Loucy (cell line): ENCODE measurements around the gene ZNF384.

ENCODE experiments used
- H2AFZ ChIP-seq: fragments of 200-600 bp; sonication (generic); 2 replicates; pipeline ENCODE4 v1.6.0; 2016; ENCODE audit warnings: antibody characterized with exemption, mild to moderate bottlenecking, low read length, moderate library complexity
- H3F3A ChIP-seq: fragments of 200-600 bp; 2 replicates; pipeline ENCODE4 v1.6.0; 2016; ENCODE audit warnings: antibody characterized with exemption, low read depth, mild to moderate bottlenecking
- H3K27me3 ChIP-seq: fragments of 200-600 bp; sonication (generic); 2 replicates; pipeline ENCODE4 v1.6.1; 2014; ENCODE audit warnings: low read length, mild to moderate bottlenecking; ENCODE audit not compliant: insufficient read depth, poor library complexity, severe bottlenecking
- H3K36me3 ChIP-seq: fragments of 200-600 bp; sonication (generic); 2 replicates; pipeline ENCODE4 v1.6.1; 2016; ENCODE audit warnings: low read length; ENCODE audit not compliant: insufficient read depth
- H3K4me1 ChIP-seq: fragments of 200-600 bp; sonication (generic); 2 replicates; pipeline ENCODE4 v1.5.1; 2014; ENCODE audit warnings: low read length, mild to moderate bottlenecking; ENCODE audit not compliant: insufficient read depth, poor library complexity, severe bottlenecking
- H3K4me2 ChIP-seq: fragments of 200-600 bp; sonication (generic); 2 replicates; pipeline ENCODE4 v1.6.0; 2014; ENCODE audit warnings: antibody characterized with exemption, low read length, low read depth, mild to moderate bottlenecking; ENCODE audit not compliant: poor library complexity, severe bottlenecking
- H3K4me3 ChIP-seq: fragments of 200-600 bp; sonication (generic); 2 replicates; pipeline ENCODE4 v1.5.1; 2014; ENCODE audit warnings: low read length, mild to moderate bottlenecking, mixed read lengths; ENCODE audit not compliant: poor library complexity, severe bottlenecking
- H3K79me2 ChIP-seq: fragments of 200-600 bp; sonication (generic); 2 replicates; pipeline ENCODE4 v1.6.1; 2014; ENCODE audit warnings: low read length; ENCODE audit not compliant: insufficient read depth
- H3K9ac ChIP-seq: fragments of 200-600 bp; sonication (generic); 2 replicates; pipeline ENCODE4 v1.6.0; 2014; ENCODE audit warnings: mild to moderate bottlenecking, low read depth, low read length, moderate library complexity; ENCODE audit not compliant: poor library complexity, severe bottlenecking
- H3K9me2 ChIP-seq: fragments of 200-600 bp; sonication (generic); replicated peaks from 2 replicates; pipeline ENCODE4 v1.6.1; 2016; ENCODE audit warnings: low read depth, low read length, mixed read lengths
- H3K9me3 ChIP-seq: fragments of 200-600 bp; sonication (generic); 2 replicates; pipeline ENCODE4 v1.6.1; 2014; ENCODE audit warnings: mild to moderate bottlenecking, antibody characterized with exemption, low read length, low read depth; ENCODE audit not compliant: insufficient read depth
- H4K20me1 ChIP-seq: fragments of 200-600 bp; sonication (generic); 2 replicates; pipeline ENCODE4 v1.6.0; 2014; ENCODE audit warnings: antibody characterized with exemption, low read length, mild to moderate bottlenecking; ENCODE audit not compliant: insufficient read depth, poor library complexity, severe bottlenecking
- CTCF ChIP-seq: fragments of 200-600 bp; sonication (generic); conservative IDR thresholded peaks from 2 replicates; pipeline ENCODE4 v1.5.1; 2014; ENCODE audit warnings: mild to moderate bottlenecking, antibody characterized with exemption, low read length
- EZH2phosphoT487 ChIP-seq: fragments of 200-600 bp; IDR thresholded peaks from 2 replicates; pipeline ENCODE4 v1.6.1; 2018; ENCODE audit warnings: antibody characterized with exemption, mild to moderate bottlenecking, moderate library complexity, borderline replicate concordance

Gene ZNF384

GRCh38 chr12:6644903-6645302 lies 44.3 kb downstream of the ZNF384 start:
- Histone ChIP-seq H3F3A (no peaks in the 10 kb centered on the region), H3K27me3 (no peaks in the 10 kb centered on the region), H3K9me2 (no peaks in the 10 kb centered on the region), H3K79me2 (no peaks in the 10 kb centered on the region), H3K4me1 (peaks cover 22% of the 10 kb centered on the region), H2AFZ (peak overlapping the region; percentile 68; the same call in 1 of the 2 replicates), H3K4me2 (peak overlapping the region; percentile 52), H3K9ac (peak overlapping the region; percentile 59), H3K36me3 (no peaks in the 10 kb centered on the region), H3K4me3 (no peak overlapping the region), H4K20me1 (no peaks in the 10 kb centered on the region), H3K9me3 (no peaks in the 10 kb centered on the region)
- peak; percentile 58 for TF ChIP-seq CTCF
- TF ChIP-seq EZH2phosphoT487 = no peak

GRCh38 chr12:6644257-6644596 lies 44.9 kb downstream of the ZNF384 start:
- Histone ChIP-seq H2AFZ (peak overlapping the region; percentile 68; the same call in 1 of the 2 replicates), H3K4me1 (peaks cover 27% of the 10 kb centered on the region), H3K4me2 (peak overlapping the region; percentile 52), H3K9me2 (no peaks in the 10 kb centered on the region), H3K9ac (peak overlapping the region; percentile 59), H3F3A (no peaks in the 10 kb centered on the region), H3K27me3 (no peaks in the 10 kb centered on the region), H3K4me3 (peak overlapping the region; percentile 45), H3K36me3 (no peaks in the 10 kb centered on the region), H3K9me3 (no peaks in the 10 kb centered on the region), H4K20me1 (no peaks in the 10 kb centered on the region), H3K79me2 (no peaks in the 10 kb centered on the region)
- TF ChIP-seq EZH2phosphoT487 = no peak
- TF ChIP-seq CTCF = no peak

DNA sequence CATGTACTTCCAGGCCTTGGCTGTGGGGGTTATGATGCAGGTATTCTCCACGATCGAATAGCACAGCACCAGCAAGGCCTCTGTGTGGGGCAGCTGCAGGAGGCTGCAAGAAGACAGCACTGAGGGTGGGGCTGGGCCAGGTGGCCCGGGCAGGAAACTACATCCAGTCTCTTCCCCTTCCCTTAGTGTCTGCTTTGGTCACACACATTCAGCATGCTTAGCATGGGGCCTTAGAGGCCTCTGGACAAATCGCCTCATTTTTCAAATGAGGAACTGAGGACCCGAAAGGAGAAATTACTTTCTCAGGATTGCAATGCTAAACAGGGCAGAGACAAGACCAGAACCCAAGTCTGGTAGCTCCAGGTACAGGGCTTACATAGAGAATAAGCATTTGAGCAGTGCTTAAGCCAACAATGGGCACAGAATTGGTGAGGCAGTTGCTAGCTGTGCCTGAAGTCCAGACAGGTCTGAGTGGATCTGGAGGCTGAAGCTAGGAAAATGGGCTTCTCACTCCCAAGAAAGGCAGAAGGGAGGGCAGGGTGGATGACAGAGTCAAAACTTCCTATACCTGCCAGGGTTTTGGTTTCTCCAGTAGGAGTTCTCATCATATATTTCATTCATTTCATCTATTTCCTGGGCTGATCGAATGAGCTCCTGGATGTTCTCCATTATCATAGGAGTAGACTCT lies 45.5 kb downstream of the ZNF384 start:
- no peaks in the 10 kb centered on the region for H3K9me2 ChIP-seq
- no peak for TF ChIP-seq EZH2phosphoT487
- no peak for TF ChIP-seq CTCF
- H3K4me1 ChIP-seq = peaks cover 32% of the 10 kb centered on the region
- H4K20me1 ChIP-seq = no peaks in the 10 kb centered on the region
- peak overlapping the region; percentile 68; the same call in 1 of the 2 replicates for H2AFZ ChIP-seq
- H3K4me3 ChIP-seq = peak overlapping the region; percentile 45
- H3K27me3 ChIP-seq = no peaks in the 10 kb centered on the region
- H3K4me2 ChIP-seq = peak overlapping the region; percentile 52
- no peaks in the 10 kb centered on the region for H3K79me2 ChIP-seq
- no peaks in the 10 kb centered on the region for H3K9me3 ChIP-seq
- H3F3A ChIP-seq = no peaks in the 10 kb centered on the region
- H3K36me3 ChIP-seq = no peaks in the 10 kb centered on the region
- peak overlapping the region; percentile 59 for H3K9ac ChIP-seq
